Breast epithelium (tissue), 4 donors: ENCODE measurements around the gene HOXA5. TPM values are rescaled to one million over a fixed set of nuclear protein-coding genes. Genes with fewer than 3 reads are reported as not detected.

Experiments used
- DNase-seq, 2 donors: peaks; one replicate each; pipeline ENCODE4 v3.0.0-alpha.2; 2019; ENCODE audit warnings: low spot score in 2 of 2
- H3K27ac ChIP-seq, 2 donors: fragments of 200-600 bp; sonication (generic) in 1 of 2; one replicate each; pipeline ENCODE4 v1.5.1; 2016 to 2019; ENCODE audit warnings: mild to moderate bottlenecking in 1 of 2
- H3K27me3 ChIP-seq, 2 donors: fragments of 200-600 bp; sonication (generic) in 1 of 2; one replicate each; pipeline versions ENCODE4 v1.5.1 to v1.6.0; 2017 to 2019; ENCODE audit warnings: control low read depth in 1 of 2, mild to moderate bottlenecking in 1 of 2
- H3K36me3 ChIP-seq: fragments of 200-600 bp; one replicate; pipeline ENCODE4 v1.5.1; 2019
- H3K4me1 ChIP-seq, 2 donors: fragments of 200-600 bp; sonication (generic); one replicate each; pipeline ENCODE4 v1.5.1; 2016 to 2019; ENCODE audit warnings: control low read depth in 1 of 2
- H3K4me3 ChIP-seq, 3 donors: fragments of 200-600 bp; sonication (generic); 1 replicate in 2 of 3; 2 replicates in 1 of 3; pipeline ENCODE4 v1.5.1; 2016 to 2019; ENCODE audit warnings: mild to moderate bottlenecking in 3 of 3, moderate library complexity in 2 of 3
- H3K9me3 ChIP-seq, 2 donors: fragments of 200-600 bp; sonication (generic) in 1 of 2; one replicate each; pipeline ENCODE4 v1.5.1; 2016 to 2019; ENCODE audit warnings: control low read depth in 1 of 2
- POLR2A ChIP-seq: fragments of 450-650 bp; IDR thresholded peaks from one replicate; pipeline ENCODE4 v1.6.1; 2016; ENCODE audit warnings: antibody characterized with exemption, mild to moderate bottlenecking, moderate library complexity
- POLR2AphosphoS5 ChIP-seq, 3 donors: sonication (generic); formaldehyde crosslinking; IDR thresholded peaks; one replicate each; pipeline ENCODE4 v1.6.1; 2017; ENCODE audit warnings: antibody characterized with exemption in 3 of 3
- intact Hi-C: fragments of 100-400 bp; cut with DNase I; formaldehyde crosslinking; loops from one replicate; pipeline ENCODE4 v1.15.1; 2023; ENCODE audit warnings: low total_unique reads
- total RNA-seq, 3 donors: library from RNA; depleted of rRNA; stranded (reverse); fragments of >200 nt; gene quantifications; one replicate each; pipeline ENCODE4 v1.1.0, GENCODE V29; 2016
- TF ChIP-seq, protein P1 (sequence below), 3 donors: fragments of 450-650 bp; IDR thresholded peaks; one replicate each; pipeline ENCODE4 v1.5.1; 2016 to 2017; ENCODE audit warnings: antibody characterized with exemption in 3 of 3, mild to moderate bottlenecking in 3 of 3, moderate library complexity in 3 of 3

Gene HOXA5
- total RNA-seq, 3 donors from 2014 or later, result 11.5 to 48.7 (median 22.6) TPM

GRCh38 chr7:27103489-27104226 is 39.8 kb downstream of the HOXA5 start:
- TF ChIP-seq POLR2AphosphoS5 (IDR thresholded peaks at IDR 0.05), result peak in 2 of 3 donors; percentile 4 to 20
- TF ChIP-seq, protein P1, sequence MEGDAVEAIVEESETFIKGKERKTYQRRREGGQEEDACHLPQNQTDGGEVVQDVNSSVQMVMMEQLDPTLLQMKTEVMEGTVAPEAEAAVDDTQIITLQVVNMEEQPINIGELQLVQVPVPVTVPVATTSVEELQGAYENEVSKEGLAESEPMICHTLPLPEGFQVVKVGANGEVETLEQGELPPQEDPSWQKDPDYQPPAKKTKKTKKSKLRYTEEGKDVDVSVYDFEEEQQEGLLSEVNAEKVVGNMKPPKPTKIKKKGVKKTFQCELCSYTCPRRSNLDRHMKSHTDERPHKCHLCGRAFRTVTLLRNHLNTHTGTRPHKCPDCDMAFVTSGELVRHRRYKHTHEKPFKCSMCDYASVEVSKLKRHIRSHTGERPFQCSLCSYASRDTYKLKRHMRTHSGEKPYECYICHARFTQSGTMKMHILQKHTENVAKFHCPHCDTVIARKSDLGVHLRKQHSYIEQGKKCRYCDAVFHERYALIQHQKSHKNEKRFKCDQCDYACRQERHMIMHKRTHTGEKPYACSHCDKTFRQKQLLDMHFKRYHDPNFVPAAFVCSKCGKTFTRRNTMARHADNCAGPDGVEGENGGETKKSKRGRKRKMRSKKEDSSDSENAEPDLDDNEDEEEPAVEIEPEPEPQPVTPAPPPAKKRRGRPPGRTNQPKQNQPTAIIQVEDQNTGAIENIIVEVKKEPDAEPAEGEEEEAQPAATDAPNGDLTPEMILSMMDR (IDR thresholded peaks at IDR 0.05), result no peak
- intact Hi-C loops, result no loop called here
- no peaks in the 10 kb centered on the region for H3K36me3 ChIP-seq
- H3K4me1 ChIP-seq, result no peaks in the 10 kb centered on the region
- H3K9me3 ChIP-seq, result no peaks in the 10 kb centered on the region
- no peak for DNase-seq
- peak overlapping the region; percentile 94 to 98 for H3K27ac ChIP-seq
- no peaks in the 10 kb centered on the region for H3K27me3 ChIP-seq
- peak overlapping the region; percentile 44 to 83 (median 71) for H3K4me3 ChIP-seq

DNA sequence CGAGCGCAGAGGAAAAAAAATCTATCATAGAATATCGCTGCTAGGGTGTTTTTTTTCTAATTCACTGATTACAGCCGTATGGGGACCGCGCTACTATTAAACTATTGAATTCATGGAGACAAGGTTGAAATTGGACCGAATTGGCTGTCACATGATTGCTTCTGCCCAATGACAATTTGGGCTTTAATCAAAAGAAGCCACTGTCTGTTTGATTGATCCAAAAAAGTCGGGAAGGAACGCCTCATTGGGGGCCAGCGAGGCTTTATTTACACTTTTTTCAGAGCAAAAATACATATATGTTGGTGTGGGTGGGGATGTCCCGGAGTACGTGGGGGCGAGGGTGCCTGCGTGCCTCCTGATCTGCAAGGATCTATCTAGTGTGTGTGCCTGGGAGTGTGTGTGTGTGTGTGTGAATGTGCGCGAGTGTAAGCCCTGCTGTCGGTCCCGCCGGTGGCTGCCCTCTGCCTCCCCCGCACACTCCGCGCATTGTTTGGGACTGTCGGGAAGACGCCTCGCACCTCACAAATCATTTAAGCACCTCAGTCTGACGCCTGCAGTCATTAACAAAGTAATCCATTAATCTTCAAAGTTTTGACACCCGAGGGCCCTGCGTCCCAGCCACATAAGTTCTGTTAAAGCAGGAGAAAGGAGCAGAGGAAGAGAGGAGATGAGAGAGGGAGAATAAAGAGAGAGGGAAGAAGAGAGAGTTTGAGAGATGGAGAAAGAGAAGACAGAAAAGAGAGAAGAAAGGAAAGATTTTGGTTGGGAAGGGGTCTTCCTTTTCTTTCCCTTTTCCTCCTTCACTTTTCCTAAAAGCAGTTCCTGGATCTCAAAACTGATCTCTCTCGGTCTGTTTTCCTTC is 40.7 kb downstream of the HOXA5 start, which contains the start of gene HOXA2:
Gene HOXA2, minus strand, starts transcription at position 103 of the 862 bp plus-strand sequence. CDS start 183 bp downstream, outside the sequence.
- Histone ChIP-seq H3K4me3 (peak within 1 kb of the TSS; percentile 44 to 83 (median 71)), H3K27ac (peak within 1 kb of the TSS; percentile 94 to 98), H3K27me3 (no peaks in the 10 kb centered on the region), H3K9me3 (no peaks in the 10 kb centered on the region), H3K4me1 (peaks cover 0 to 3% of the 10 kb centered on the region in 2 donors), H3K36me3 (no peaks in the 10 kb centered on the region)
- intact Hi-C loops, result no loop called here
- TF ChIP-seq, protein P1 (IDR thresholded peaks at IDR 0.05), result no peak
- TF ChIP-seq POLR2A, result peak; percentile 1
- peak in 2 of 3 donors; percentile 13 to 16 for TF ChIP-seq POLR2AphosphoS5 (IDR thresholded peaks at IDR 0.05)
- peak in 1 of 2 donors; percentile 68 for DNase-seq

DNA sequence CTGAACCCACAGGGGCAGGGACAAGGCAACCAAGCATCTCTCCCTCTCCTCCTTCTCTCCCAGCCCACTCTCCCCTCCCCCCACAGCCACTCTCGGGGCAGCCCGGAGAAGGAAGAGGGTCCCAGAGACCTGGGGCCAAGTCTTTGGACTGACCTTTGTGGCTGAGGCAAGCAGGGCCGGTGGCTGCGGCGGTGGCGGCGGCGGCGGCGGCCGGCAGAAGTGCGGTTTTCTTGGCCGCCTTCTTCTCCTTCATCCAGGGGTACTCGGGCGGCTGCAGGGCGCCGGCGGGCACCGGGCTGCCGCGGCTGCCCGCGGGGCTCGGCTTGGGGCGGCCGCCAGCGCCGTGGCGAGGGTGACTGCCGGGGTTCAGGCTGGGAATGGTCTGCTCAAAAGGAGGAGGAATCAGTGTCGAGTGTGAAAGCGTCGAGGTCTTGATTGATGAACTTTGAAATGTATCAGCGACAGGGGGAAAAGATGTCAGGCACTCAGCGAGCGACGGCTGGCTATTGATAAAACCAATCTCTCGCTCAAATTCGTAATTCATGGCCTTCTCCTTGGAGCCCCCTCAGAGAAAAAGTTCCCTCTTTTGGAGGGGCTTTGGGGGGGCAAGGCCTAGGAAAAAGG is 41.4 kb downstream of the HOXA5 start:
- peaks cover 0 to 3% of the 10 kb centered on the region in 2 donors for H3K4me1 ChIP-seq
- peak overlapping the region; percentile 94 to 98 for H3K27ac ChIP-seq
- H3K36me3 ChIP-seq, result no peaks in the 10 kb centered on the region
- no peaks in the 10 kb centered on the region for H3K27me3 ChIP-seq
- H3K9me3 ChIP-seq, result no peaks in the 10 kb centered on the region
- H3K4me3 ChIP-seq, result peak overlapping the region; percentile 44 to 83 (median 71)
- intact Hi-C loops, result no loop called here
- no peak for DNase-seq
- TF ChIP-seq POLR2A (no peak), POLR2AphosphoS5 (IDR thresholded peaks at IDR 0.05) (no peak)
- TF ChIP-seq, protein P1 (IDR thresholded peaks at IDR 0.05), result no peak

DNA sequence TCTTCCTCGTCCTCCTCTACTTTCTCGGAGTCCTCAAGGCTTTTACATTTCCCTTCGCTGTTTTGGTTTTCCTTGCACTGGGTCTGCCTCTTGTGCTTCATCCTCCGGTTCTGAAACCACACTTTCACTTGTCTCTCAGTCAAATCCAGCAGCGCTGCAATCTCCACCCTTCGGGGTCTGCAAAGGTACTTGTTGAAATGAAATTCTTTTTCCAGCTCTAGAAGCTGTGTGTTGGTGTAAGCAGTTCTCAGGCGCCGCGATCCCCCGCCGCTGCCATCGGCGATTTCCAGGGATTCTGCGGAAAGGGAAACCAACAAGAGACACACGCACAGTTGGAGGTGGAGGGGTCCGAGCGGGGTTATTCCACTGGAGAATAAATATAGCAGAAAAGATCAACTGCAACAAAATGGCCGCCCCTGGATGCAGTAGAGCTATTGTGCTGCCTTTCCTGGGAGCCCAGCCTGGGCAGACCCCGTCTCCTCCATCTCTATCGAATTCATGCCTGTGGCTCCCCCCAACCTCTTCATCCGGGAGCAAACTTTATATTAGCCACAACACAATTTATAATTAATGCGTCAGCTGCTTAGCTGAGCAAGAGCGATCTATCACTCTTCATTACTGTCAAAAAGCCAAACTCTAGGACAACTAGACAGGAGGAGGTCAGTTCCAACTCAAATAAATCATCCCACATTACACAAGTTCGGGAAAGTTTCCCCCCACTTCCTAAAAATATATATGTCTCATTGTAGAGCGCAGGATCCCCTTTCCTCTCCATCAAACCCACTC is 42.1 kb downstream of the HOXA5 start:
- no peaks in the 10 kb centered on the region for H3K36me3 ChIP-seq
- H3K4me3 ChIP-seq, result peak overlapping the region; percentile 44 to 83 (median 71)
- no peaks in the 10 kb centered on the region for H3K27me3 ChIP-seq
- TF ChIP-seq POLR2A (no peak), POLR2AphosphoS5 (IDR thresholded peaks at IDR 0.05) (no peak)
- TF ChIP-seq, protein P1 (IDR thresholded peaks at IDR 0.05), result no peak
- no peak for DNase-seq
- H3K9me3 ChIP-seq, result no peaks in the 10 kb centered on the region
- intact Hi-C loops, result no loop called here
- H3K27ac ChIP-seq, result peak overlapping the region; percentile 94 to 98
- H3K4me1 ChIP-seq, result peaks cover 0 to 3% of the 10 kb centered on the region in 2 donors
